ENCODE measurements around the gene DYRK1A. TPM values are rescaled to one million over a fixed set of nuclear protein-coding genes. Genes with fewer than 3 reads are reported as not detected.

The DYRK1A gene
- total RNA-seq, 4 donors from 2014 or later, result 71.5 to 116 (median 90.9) TPM

DNA sequence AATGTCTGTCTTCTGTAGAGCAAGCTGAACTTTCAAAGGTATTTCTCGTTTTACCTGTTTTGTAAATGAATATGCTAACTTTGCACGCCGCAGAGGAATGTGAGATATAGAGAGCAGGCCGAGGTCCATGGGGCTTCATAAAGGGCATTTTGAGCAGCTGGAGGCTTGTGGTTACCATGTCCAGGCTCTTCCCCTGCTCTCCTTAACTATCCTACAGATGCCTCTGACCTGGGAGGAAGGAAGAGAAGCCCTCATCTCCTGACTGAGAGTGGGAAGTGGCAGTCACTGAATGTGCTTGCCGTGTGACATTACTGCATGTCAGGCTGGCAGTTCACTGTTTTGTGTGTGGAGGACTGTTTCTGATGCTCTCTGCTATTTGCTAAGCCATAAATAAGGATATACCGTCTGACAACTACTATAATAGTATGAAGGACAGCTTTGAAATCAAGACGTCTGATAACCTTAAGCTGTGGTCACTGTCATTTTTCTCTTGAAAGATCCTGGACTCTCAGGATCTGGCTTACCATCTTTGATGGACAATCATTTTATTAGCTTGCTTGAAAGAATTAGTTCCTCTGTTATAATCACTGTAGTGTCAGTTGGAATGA, 92.2 kb downstream of the DYRK1A start:
- H3K9me3 ChIP-seq, result no peaks in the 10 kb centered on the region
- intact Hi-C loops (cut with DNase I; ENCODE audit: low total_unique reads) (no loop called here), in situ Hi-C loops (cut with MboI; ENCODE audit: low pct_ligation_motif_present in 1 of 4, low pct_unique_long_range_greater_than_20kb in 1 of 4, low sequenced_read_pairs in 3 of 4) (no loop called here)
- H3K27ac ChIP-seq, result no peak overlapping the region
- no peaks in the 10 kb centered on the region for H3K27me3 ChIP-seq
- TF ChIP-seq EP300 (IDR thresholded peaks at IDR 0.05; ENCODE audit: low read depth), result no peak
- TF ChIP-seq POLR2A (IDR thresholded peaks at IDR 0.05), result no peak
- TF ChIP-seq, protein P1, sequence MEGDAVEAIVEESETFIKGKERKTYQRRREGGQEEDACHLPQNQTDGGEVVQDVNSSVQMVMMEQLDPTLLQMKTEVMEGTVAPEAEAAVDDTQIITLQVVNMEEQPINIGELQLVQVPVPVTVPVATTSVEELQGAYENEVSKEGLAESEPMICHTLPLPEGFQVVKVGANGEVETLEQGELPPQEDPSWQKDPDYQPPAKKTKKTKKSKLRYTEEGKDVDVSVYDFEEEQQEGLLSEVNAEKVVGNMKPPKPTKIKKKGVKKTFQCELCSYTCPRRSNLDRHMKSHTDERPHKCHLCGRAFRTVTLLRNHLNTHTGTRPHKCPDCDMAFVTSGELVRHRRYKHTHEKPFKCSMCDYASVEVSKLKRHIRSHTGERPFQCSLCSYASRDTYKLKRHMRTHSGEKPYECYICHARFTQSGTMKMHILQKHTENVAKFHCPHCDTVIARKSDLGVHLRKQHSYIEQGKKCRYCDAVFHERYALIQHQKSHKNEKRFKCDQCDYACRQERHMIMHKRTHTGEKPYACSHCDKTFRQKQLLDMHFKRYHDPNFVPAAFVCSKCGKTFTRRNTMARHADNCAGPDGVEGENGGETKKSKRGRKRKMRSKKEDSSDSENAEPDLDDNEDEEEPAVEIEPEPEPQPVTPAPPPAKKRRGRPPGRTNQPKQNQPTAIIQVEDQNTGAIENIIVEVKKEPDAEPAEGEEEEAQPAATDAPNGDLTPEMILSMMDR (IDR thresholded peaks at IDR 0.05), result no peak
- TF ChIP-seq POLR2AphosphoS5 (IDR thresholded peaks at IDR 0.05), result no peak
- peaks cover 23 to 93% (median 44%) of the 10 kb centered on the region in 4 donors for H3K4me1 ChIP-seq
- DNase-seq, result no peak
- no peaks in the 10 kb centered on the region for H3K36me3 ChIP-seq
- H3K4me3 ChIP-seq, result no peak overlapping the region
- WGBS, 2 donors (ENCODE audit: low coverage in 1 of 2), result 49 to 61% methylated on average over 6 to 7 of the region's 7 CpGs

GRCh38 chr21:37459575-37459974, 93.0 kb downstream of the DYRK1A start:
- DNase-seq, result no peak
- intact Hi-C loops (cut with DNase I; ENCODE audit: low total_unique reads), result no loop called here
- Histone ChIP-seq H3K9me3 (no peaks in the 10 kb centered on the region), H3K27ac (no peak overlapping the region), H3K27me3 (no peaks in the 10 kb centered on the region), H3K36me3 (no peaks in the 10 kb centered on the region), H3K4me3 (no peak overlapping the region), H3K4me1 (peaks cover 23 to 93% (median 44%) of the 10 kb centered on the region in 4 donors)
- TF ChIP-seq POLR2A (IDR thresholded peaks at IDR 0.05) (no peak), POLR2AphosphoS5 (IDR thresholded peaks at IDR 0.05) (no peak), EP300 (IDR thresholded peaks at IDR 0.05; ENCODE audit: low read depth) (no peak)
- TF ChIP-seq, protein P1 (IDR thresholded peaks at IDR 0.05), result no peak
- in situ Hi-C loops (cut with MboI; ENCODE audit: low pct_ligation_motif_present in 1 of 4, low pct_unique_long_range_greater_than_20kb in 1 of 4, low sequenced_read_pairs in 3 of 4), result no loop called here
- WGBS, 2 donors (ENCODE audit: low coverage in 1 of 2), result 74 to 79% methylated on average over 4 of the region's 4 CpGs

DNA sequence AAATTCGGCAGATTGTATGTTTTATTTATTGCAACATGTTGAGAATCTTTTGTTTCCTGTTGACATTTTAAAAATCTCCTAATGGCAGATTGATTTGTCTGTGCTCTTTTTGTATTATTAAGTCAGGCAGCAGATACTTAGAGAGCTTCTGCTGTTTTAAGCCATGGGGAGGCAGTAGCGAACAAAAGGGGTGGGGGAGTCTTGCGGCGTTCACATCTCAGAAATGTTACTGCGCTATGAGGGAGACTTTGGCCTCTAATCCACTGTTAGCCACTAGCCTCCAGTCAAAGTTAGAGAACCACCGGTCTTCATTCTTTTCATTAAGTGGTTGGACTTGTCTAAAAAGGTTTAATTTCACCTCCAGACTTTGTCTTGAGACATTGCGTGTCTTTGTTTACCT, 93.6 kb downstream of the DYRK1A start:
- Histone ChIP-seq H3K9me3 (no peaks in the 10 kb centered on the region), H3K27ac (no peak overlapping the region), H3K36me3 (no peaks in the 10 kb centered on the region), H3K4me1 (peaks cover 22 to 87% (median 39%) of the 10 kb centered on the region in 4 donors), H3K27me3 (no peaks in the 10 kb centered on the region), H3K4me3 (no peak overlapping the region)
- intact Hi-C loops (cut with DNase I; ENCODE audit: low total_unique reads) (no loop called here), in situ Hi-C loops (cut with MboI; ENCODE audit: low pct_ligation_motif_present in 1 of 4, low pct_unique_long_range_greater_than_20kb in 1 of 4, low sequenced_read_pairs in 3 of 4) (no loop called here)
- no peak for DNase-seq
- no peak for TF ChIP-seq EP300 (IDR thresholded peaks at IDR 0.05; ENCODE audit: low read depth)
- no peak for TF ChIP-seq POLR2A (IDR thresholded peaks at IDR 0.05)
- TF ChIP-seq POLR2AphosphoS5 (IDR thresholded peaks at IDR 0.05), result no peak
- TF ChIP-seq, protein P1 (IDR thresholded peaks at IDR 0.05), result no peak
- WGBS, 2 donors (ENCODE audit: low coverage in 1 of 2), result 81 to 90% methylated on average over 4 to 7 of the region's 7 CpGs

DNA sequence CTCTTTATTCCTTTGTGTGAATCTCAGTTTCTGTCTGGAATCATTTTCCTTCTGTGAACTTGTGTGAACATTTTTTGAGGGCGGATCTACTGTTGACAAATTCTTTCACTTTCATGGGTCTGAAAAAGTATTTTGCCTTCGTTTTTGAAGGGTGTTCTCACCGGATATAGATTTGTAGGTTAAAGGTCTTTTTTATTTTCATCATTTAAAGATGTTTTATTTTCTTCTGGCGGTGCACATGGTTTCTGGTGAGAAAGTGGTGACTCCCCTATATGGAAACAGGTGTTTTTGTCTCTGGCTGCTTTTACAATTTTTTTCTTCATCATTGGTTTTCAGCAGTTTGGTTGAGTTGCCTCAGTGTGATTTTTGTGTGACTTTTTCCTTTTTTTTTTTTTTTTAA, 94.9 kb downstream of the DYRK1A start:
- H3K4me3 ChIP-seq, result no peak overlapping the region
- H3K9me3 ChIP-seq, result no peaks in the 10 kb centered on the region
- peaks cover 13 to 74% (median 33%) of the 10 kb centered on the region in 4 donors for H3K4me1 ChIP-seq
- no peaks in the 10 kb centered on the region for H3K36me3 ChIP-seq
- DNase-seq, result no peak
- 30 to 47% methylated on average over 4 of the region's 4 CpGs for WGBS, 2 donors (ENCODE audit: low coverage in 1 of 2)
- no peak overlapping the region for H3K27ac ChIP-seq
- no peak for TF ChIP-seq POLR2A (IDR thresholded peaks at IDR 0.05)
- TF ChIP-seq POLR2AphosphoS5 (IDR thresholded peaks at IDR 0.05), result no peak
- TF ChIP-seq, protein P1 (IDR thresholded peaks at IDR 0.05), result no peak
- TF ChIP-seq EP300 (IDR thresholded peaks at IDR 0.05; ENCODE audit: low read depth), result no peak
- intact Hi-C loops (cut with DNase I; ENCODE audit: low total_unique reads), result no loop called here
- in situ Hi-C loops (cut with MboI; ENCODE audit: low pct_ligation_motif_present in 1 of 4, low pct_unique_long_range_greater_than_20kb in 1 of 4, low sequenced_read_pairs in 3 of 4), result no loop called here
- no peaks in the 10 kb centered on the region for H3K27me3 ChIP-seq

Measured in transverse colon (tissue), 4 donors.